Right lobe of liver (tissue), 6 donors: ENCODE measurements around the gene UTRN. TPM values are rescaled to one million over a fixed set of nuclear protein-coding genes. Genes with fewer than 3 reads are reported as not detected.

Experiments
- ATAC-seq, 4 donors: fragments of 200-7000 bp; cut with Tn5 transposase; one replicate each; pipeline ENCODE4 v1.9.1; 2020; ENCODE audit warnings: mild to moderate bottlenecking in 4 of 4, moderate library complexity in 4 of 4
- DNase-seq, 3 donors: peaks; one replicate each; pipeline ENCODE4 v3.0.0-alpha.2; 2020
- H3K27ac ChIP-seq, 3 donors: fragments of 200-600 bp; one replicate each; pipeline ENCODE4 v1.8.0; 2022
- H3K27me3 ChIP-seq, 2 donors: fragments of 200-600 bp; one replicate each; pipeline ENCODE4 v1.8.0; 2022
- H3K36me3 ChIP-seq, 4 donors: fragments of 200-600 bp; sonication (generic) in 1 of 4; one replicate each; pipeline versions ENCODE4 v1.5.1 to v1.8.0; 2017 to 2022; ENCODE audit warnings: control low read depth in 1 of 4
- H3K4me1 ChIP-seq, 4 donors: fragments of 200-600 bp; sonication (generic) in 1 of 4; one replicate each; pipeline versions ENCODE4 v1.5.1 to v1.8.0; 2017 to 2022; ENCODE audit warnings: control low read depth in 1 of 4
- H3K4me3 ChIP-seq, 3 donors: fragments of 200-600 bp; one replicate each; pipeline ENCODE4 v1.8.0; 2022
- H3K9me3 ChIP-seq, 4 donors: fragments of 200-600 bp; sonication (generic) in 1 of 4; one replicate each; pipeline versions ENCODE4 v1.5.1 to v1.8.0; 2017 to 2022; ENCODE audit warnings: control low read depth in 1 of 4
- CTCF ChIP-seq, 4 donors: fragments of 200-600 bp in 3 of 4; fragments of 450-650 bp in 1 of 4; IDR thresholded peaks; one replicate each; pipeline versions ENCODE4 v1.5.1 to v1.8.0; 2016 to 2022; ENCODE audit warnings: antibody characterized with exemption in 4 of 4, mild to moderate bottlenecking in 2 of 4
- POLR2A ChIP-seq: fragments of 450-650 bp; IDR thresholded peaks from one replicate; pipeline ENCODE4 v1.6.1; 2017; ENCODE audit warnings: antibody characterized with exemption, mild to moderate bottlenecking
- WGBS: methylation state at CpG from one replicate; pipeline ENCODE4 v1.1.6; 2018; ENCODE audit warnings: low coverage, low lambda C conversion rate; ENCODE audit not compliant: insufficient coverage; ENCODE audit errors: missing lambda C conversion rate; 5-methylcytosine and 5-hydroxymethylcytosine counted together
- intact Hi-C, 2 donors: fragments of 100-400 bp; cut with DNase I; formaldehyde crosslinking; loops; one replicate each; pipeline versions ENCODE4 v1.11.2 to v1.14.1; 2022
- total RNA-seq, 6 experiments: library from RNA; depleted of rRNA in 2 of 6; stranded (reverse); fragments of >200 nt in 2 of 6; fragmentation: NEBNext Ultra II Directional in 3 of 6; extraction: Animal tissue kit (Norgen Biotek cat#: 25700) in 3 of 6; gene quantifications; one replicate each; pipeline versions ENCODE4 v1.1.0 to v1.2.4, GENCODE V29; 2016 to 2023
- donor health status: DM: no; HTN: yes; CAD: no.
- donor health status: DM: no; HTN: no; CAD: no.
- donor health status: DM: no; HTN: no; CAD: no.
- donor health status: DM: no; HTN: yes; CAD: no.
- donor health status: DM: no; HTN: yes; CAD: no.

The UTRN gene
- total RNA-seq, 6 experiments from 2014 or later = 27.7 to 66.5 (median 40.8) TPM

DNA sequence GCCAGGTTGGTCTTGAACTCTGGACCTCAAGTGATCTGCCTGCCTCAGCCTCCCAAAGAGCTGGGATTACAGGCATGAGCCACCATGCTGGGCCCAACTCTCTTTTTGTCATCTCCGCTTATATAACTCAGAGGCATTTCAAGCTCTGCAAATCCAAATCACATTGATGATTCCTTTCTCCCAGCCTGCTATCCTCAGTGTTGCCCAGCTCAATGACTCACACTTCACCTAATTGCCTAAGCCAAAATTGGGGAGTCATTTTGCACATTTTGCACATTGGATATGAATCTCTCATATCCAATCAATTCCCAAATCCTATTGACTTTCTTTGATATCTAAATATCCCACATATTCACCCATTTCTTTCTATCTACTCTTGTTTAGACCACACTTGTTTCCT is 3.9 kb downstream of the UTRN start:
- no peak overlapping the region for H3K27ac ChIP-seq
- peaks cover 0 to 6% (median 0%) of the 10 kb centered on the region in 4 donors for H3K36me3 ChIP-seq
- DNase-seq (no peak), ATAC-seq (no peak)
- WGBS = 100% methylated on average over 1 of the region's 1 CpG
- no peak for TF ChIP-seq CTCF (IDR thresholded peaks at IDR 0.05)
- no peak for TF ChIP-seq POLR2A
- intact Hi-C loops = no loop called here
- H3K9me3 ChIP-seq = no peaks in the 10 kb centered on the region
- H3K4me1 ChIP-seq = peaks cover 0 to 11% (median 4%) of the 10 kb centered on the region in 4 donors
- H3K27me3 ChIP-seq = no peaks in the 10 kb centered on the region
- no peak overlapping the region for H3K4me3 ChIP-seq

DNA sequence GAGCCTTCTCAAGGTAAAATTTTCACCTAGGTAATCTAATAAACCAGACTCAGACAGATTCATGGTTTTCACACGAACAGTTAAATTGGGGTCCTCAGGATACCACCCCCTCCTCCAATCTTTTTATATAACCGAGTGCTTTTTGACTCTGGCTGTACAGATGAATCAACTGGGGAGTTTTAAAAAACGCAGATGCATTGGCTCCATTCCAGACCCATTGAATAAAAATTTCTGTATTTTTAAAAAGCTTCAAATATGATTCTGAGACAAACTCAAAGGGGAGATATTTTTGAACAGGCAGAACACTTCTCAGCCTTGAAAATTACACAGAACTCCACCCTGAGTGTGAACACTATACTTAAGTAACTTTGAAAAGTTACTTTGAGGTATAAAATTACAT is 7.2 kb downstream of the UTRN start:
- peaks cover 0 to 20% (median 8%) of the 10 kb centered on the region in 4 donors for H3K4me1 ChIP-seq
- WGBS = 77% methylated on average over 3 of the region's 3 CpGs
- no peak overlapping the region for H3K4me3 ChIP-seq
- H3K9me3 ChIP-seq = no peaks in the 10 kb centered on the region
- intact Hi-C loops = no loop called here
- DNase-seq (no peak), ATAC-seq (no peak)
- peaks cover 0 to 6% (median 0%) of the 10 kb centered on the region in 4 donors for H3K36me3 ChIP-seq
- H3K27me3 ChIP-seq = no peaks in the 10 kb centered on the region
- no peak for TF ChIP-seq POLR2A
- no peak for TF ChIP-seq CTCF (IDR thresholded peaks at IDR 0.05)
- no peak overlapping the region for H3K27ac ChIP-seq

DNA sequence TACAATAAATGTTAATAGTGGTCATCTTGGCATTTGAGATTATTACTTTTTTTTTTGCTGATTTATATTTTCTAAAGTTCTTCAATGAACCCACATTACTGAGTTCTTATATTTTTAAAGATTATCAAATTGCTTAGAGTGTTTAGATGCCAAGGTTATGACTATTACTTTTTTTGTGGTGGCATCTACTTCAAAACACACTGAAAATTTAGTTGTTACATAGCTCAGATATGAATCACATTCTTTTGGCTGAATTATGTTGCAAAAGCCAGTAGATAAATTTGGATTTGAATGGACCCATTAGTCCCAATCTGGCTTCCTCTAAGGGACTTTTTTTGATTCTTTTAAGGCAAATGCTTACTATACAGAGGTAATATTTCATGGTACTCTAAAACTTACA is 8.9 kb downstream of the UTRN start:
- intact Hi-C loops = no loop called here
- H3K4me1 ChIP-seq = peaks cover 0 to 30% (median 7%) of the 10 kb centered on the region in 4 donors
- peaks cover 0 to 6% (median 0%) of the 10 kb centered on the region in 4 donors for H3K36me3 ChIP-seq
- H3K9me3 ChIP-seq = no peaks in the 10 kb centered on the region
- no peak for TF ChIP-seq CTCF (IDR thresholded peaks at IDR 0.05)
- no peak for TF ChIP-seq POLR2A
- DNase-seq = no peak
- ATAC-seq = no peak
- H3K27ac ChIP-seq = no peak overlapping the region
- no peaks in the 10 kb centered on the region for H3K27me3 ChIP-seq
- H3K4me3 ChIP-seq = no peak overlapping the region

DNA sequence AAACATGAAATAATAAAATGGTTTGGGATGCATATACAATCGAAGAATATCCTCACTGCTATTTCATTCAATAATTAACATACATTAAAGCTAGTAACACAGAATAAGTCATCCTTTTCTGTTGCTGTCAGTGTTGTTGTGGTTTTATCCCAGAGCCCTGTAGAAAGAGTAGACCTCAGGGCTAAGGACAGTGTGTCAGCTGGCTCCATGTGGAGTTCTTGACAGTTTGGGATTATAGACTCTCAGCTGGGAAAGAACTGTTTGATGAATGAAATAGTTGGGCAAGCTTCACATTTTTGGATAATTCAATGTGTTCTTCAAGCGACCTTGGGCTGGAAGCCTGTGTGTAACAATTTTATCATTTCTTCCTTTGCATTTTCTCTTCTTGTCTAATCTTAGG is 10.1 kb downstream of the UTRN start:
- no peaks in the 10 kb centered on the region for H3K9me3 ChIP-seq
- H3K4me1 ChIP-seq = peaks cover 0 to 30% (median 7%) of the 10 kb centered on the region in 4 donors
- 88% methylated on average over 2 of the region's 2 CpGs for WGBS
- TF ChIP-seq POLR2A = no peak
- no peak for TF ChIP-seq CTCF (IDR thresholded peaks at IDR 0.05)
- H3K27me3 ChIP-seq = no peaks in the 10 kb centered on the region
- DNase-seq = no peak
- H3K4me3 ChIP-seq = no peak overlapping the region
- H3K27ac ChIP-seq = no peak overlapping the region
- no peak for ATAC-seq
- intact Hi-C loops = no loop called here
- peaks cover 0 to 6% (median 0%) of the 10 kb centered on the region in 4 donors for H3K36me3 ChIP-seq
